ENCODE measurements around the gene NME4.
"Not testable (repeated sequence)": the region's sequence is repeated elsewhere in the genome, so short reads cannot be mapped to it uniquely, and the experiment has no call there.

Gene NME4

GRCh38 chr16:407253-407652 lies 10.3 kb downstream of the NME4 start:
- Mint-ChIP-seq H3K4me3 (no peak overlapping the region), H3K27ac (no peak overlapping the region), H3K27me3 (no peaks in the 10 kb centered on the region), H3K36me3 (peaks cover 13 to 18% of the 10 kb centered on the region in 2 donors), H3K9me3 (no peaks in the 10 kb centered on the region), H3K4me1 (peaks cover 0 to 2% of the 10 kb centered on the region in 2 donors)
- DNase-seq, result no peak
- ATAC-seq (replicated peaks), result no peak

- Mint-ChIP-seq H3K4me3 (no peak overlapping the region), H3K27me3 (no peaks in the 10 kb centered on the region), H3K36me3 (peaks cover 12 to 18% of the 10 kb centered on the region in 2 donors), H3K27ac (no peak overlapping the region), H3K9me3 (no peaks in the 10 kb centered on the region), H3K4me1 (peaks cover 0 to 2% of the 10 kb centered on the region in 2 donors)
- DNase-seq (no peak), ATAC-seq (replicated peaks) (no peak)
Measured at GRCh38 chr16:410516-411178, 13.6 kb downstream of the NME4 start.

GRCh38 chr16:411576-412265 lies 14.7 kb downstream of the NME4 start:
- H3K9me3 Mint-ChIP-seq, result no peaks in the 10 kb centered on the region
- peaks cover 12 to 18% of the 10 kb centered on the region in 2 donors for H3K36me3 Mint-ChIP-seq
- no peak overlapping the region for H3K4me3 Mint-ChIP-seq
- H3K27ac Mint-ChIP-seq, result no peak overlapping the region
- DNase-seq, result no peak
- no peak for ATAC-seq (replicated peaks)
- peaks cover 0 to 2% of the 10 kb centered on the region in 2 donors for H3K4me1 Mint-ChIP-seq
- no peaks in the 10 kb centered on the region for H3K27me3 Mint-ChIP-seq

- no peak for DNase-seq
- no peaks in the 10 kb centered on the region for H3K9me3 Mint-ChIP-seq
- ATAC-seq (replicated peaks), result no peak
- H3K4me1 Mint-ChIP-seq, result no peaks in the 10 kb centered on the region
- H3K27me3 Mint-ChIP-seq, result no peaks in the 10 kb centered on the region
- H3K27ac Mint-ChIP-seq, result no peak overlapping the region
- H3K4me3 Mint-ChIP-seq, result no peak overlapping the region
- H3K36me3 Mint-ChIP-seq, result peaks cover 6 to 12% of the 10 kb centered on the region in 2 donors
Measured at GRCh38 chr16:414395-415169, 17.6 kb downstream of the NME4 start.

- H3K9me3 Mint-ChIP-seq; DNase-seq; H3K4me1 Mint-ChIP-seq; H3K27ac Mint-ChIP-seq; ATAC-seq (replicated peaks); H3K4me3 Mint-ChIP-seq; H3K36me3 Mint-ChIP-seq; H3K27me3 Mint-ChIP-seq: not testable (repeated sequence)
Measured at GRCh38 chr16:415170-415498, 18.1 kb downstream of the NME4 start.

- not testable (repeated sequence) for H3K9me3 Mint-ChIP-seq; ATAC-seq (replicated peaks); DNase-seq; H3K36me3 Mint-ChIP-seq; H3K27ac Mint-ChIP-seq; H3K4me3 Mint-ChIP-seq
- peaks cover 6 to 13% of the 10 kb centered on the region in 2 donors for H3K27me3 Mint-ChIP-seq
- peaks cover 12 to 22% of the 10 kb centered on the region in 2 donors for H3K4me1 Mint-ChIP-seq
Measured at GRCh38 chr16:422179-422578, 25.2 kb downstream of the NME4 start.

GRCh38 chr16:424033-424622 lies 27.1 kb downstream of the NME4 start:
- Mint-ChIP-seq H3K9me3 (no peaks in the 10 kb centered on the region), H3K27me3 (peaks cover 6 to 13% of the 10 kb centered on the region in 2 donors), H3K36me3 (peaks cover 5 to 19% of the 10 kb centered on the region in 2 donors), H3K27ac (peak overlapping the region; percentile 42), H3K4me3 (peak overlapping the region; percentile 91 to 92), H3K4me1 (peaks cover 23 to 40% of the 10 kb centered on the region in 2 donors)
- DNase-seq, result no peak
- ATAC-seq (replicated peaks), result no peak

GRCh38 chr16:424623-425081 lies 27.7 kb downstream of the NME4 start:
- peaks cover 23 to 40% of the 10 kb centered on the region in 2 donors for H3K4me1 Mint-ChIP-seq
- ATAC-seq (replicated peaks), result no peak
- no peaks in the 10 kb centered on the region for H3K9me3 Mint-ChIP-seq
- peak overlapping the region; percentile 42 for H3K27ac Mint-ChIP-seq
- H3K4me3 Mint-ChIP-seq, result peak overlapping the region; percentile 91 to 92
- H3K27me3 Mint-ChIP-seq, result peaks cover 6 to 13% of the 10 kb centered on the region in 2 donors
- DNase-seq, result no peak
- H3K36me3 Mint-ChIP-seq, result peaks cover 8 to 19% of the 10 kb centered on the region in 2 donors

GRCh38 chr16:425082-425718 lies 28.2 kb downstream of the NME4 start, which contains the start of gene RAB11FIP3:
RAB11FIP3 (plus strand) TSS chr16:425649; CDS start chr16:426007, 358 bp downstream.
- Mint-ChIP-seq H3K4me3 (peak within 1 kb of the TSS; percentile 91 to 92), H3K36me3 (peaks cover 10 to 19% of the 10 kb centered on the region in 2 donors), H3K9me3 (no peaks in the 10 kb centered on the region), H3K27ac (peak within 1 kb of the TSS; percentile 93), H3K4me1 (peaks cover 23 to 40% of the 10 kb centered on the region in 2 donors), H3K27me3 (peaks cover 6 to 13% of the 10 kb centered on the region in 2 donors)
- ATAC-seq (replicated peaks) (peak; percentile 91 to 94), DNase-seq (peak; percentile 81)

GRCh38 chr16:425740-426114 lies 28.7 kb downstream of the NME4 start:
- DNase-seq, result no peak
- H3K4me1 Mint-ChIP-seq, result peaks cover 23 to 40% of the 10 kb centered on the region in 2 donors
- H3K9me3 Mint-ChIP-seq, result no peaks in the 10 kb centered on the region
- no peak overlapping the region for H3K27ac Mint-ChIP-seq
- peak; percentile 56 to 63 for ATAC-seq (replicated peaks)
- H3K27me3 Mint-ChIP-seq, result peaks cover 6 to 13% of the 10 kb centered on the region in 2 donors
- H3K4me3 Mint-ChIP-seq, result peak overlapping the region; percentile 91 to 92
- H3K36me3 Mint-ChIP-seq, result peaks cover 11 to 19% of the 10 kb centered on the region in 2 donors

- DNase-seq (no peak), ATAC-seq (replicated peaks) (peak; percentile 3 to 29)
- Mint-ChIP-seq H3K9me3 (no peaks in the 10 kb centered on the region), H3K27ac (peak overlapping the region; percentile 56), H3K4me1 (peaks cover 26 to 40% of the 10 kb centered on the region in 2 donors), H3K27me3 (peaks cover 6 to 13% of the 10 kb centered on the region in 2 donors), H3K36me3 (peaks cover 14 to 23% of the 10 kb centered on the region in 2 donors), H3K4me3 (peak overlapping the region; percentile 83 to 88)
Measured at GRCh38 chr16:426115-426905, 29.3 kb downstream of the NME4 start.

GRCh38 chr16:426906-427249 lies 29.9 kb downstream of the NME4 start:
- Mint-ChIP-seq H3K27me3 (peaks cover 6 to 13% of the 10 kb centered on the region in 2 donors), H3K4me3 (peak overlapping the region; percentile 83 to 88), H3K36me3 (peaks cover 14 to 23% of the 10 kb centered on the region in 2 donors), H3K4me1 (peaks cover 26 to 40% of the 10 kb centered on the region in 2 donors), H3K27ac (peak overlapping the region; percentile 14), H3K9me3 (no peaks in the 10 kb centered on the region)
- DNase-seq (no peak), ATAC-seq (replicated peaks) (no peak)

- Mint-ChIP-seq H3K27ac (no peak overlapping the region), H3K4me1 (peaks cover 26 to 40% of the 10 kb centered on the region in 2 donors), H3K27me3 (peaks cover 6 to 13% of the 10 kb centered on the region in 2 donors), H3K36me3 (peaks cover 14 to 23% of the 10 kb centered on the region in 2 donors), H3K4me3 (peak overlapping the region; percentile 83 to 88), H3K9me3 (no peaks in the 10 kb centered on the region)
- ATAC-seq (replicated peaks) (no peak), DNase-seq (no peak)
Measured at GRCh38 chr16:427250-427649, 30.3 kb downstream of the NME4 start.
